HG03097 (cell line): Measurements from ENCODE around the gene HOXA4.

Experiments
- ATAC-seq: cut with Tn5 transposase; IDR thresholded peaks from one replicate; pipeline ENCODE4 v1.9.1; 2021; ENCODE audit not compliant: unreplicated experiment, low FRiP score

The HOXA4 gene

GRCh38 chr7:27169658-27170425 lies 39.3 kb upstream of the HOXA4 start:
- no peak for ATAC-seq

- ATAC-seq = no peak
Measured at GRCh38 chr7:27168265-27168947, 37.8 kb upstream of the HOXA4 start.

- ATAC-seq = no peak
Measured at GRCh38 chr7:27167916-27168264, 37.3 kb upstream of the HOXA4 start.

- no peak for ATAC-seq
Measured at GRCh38 chr7:27166531-27167505, 36.3 kb upstream of the HOXA4 start.

GRCh38 chr7:27165996-27166530 lies 35.5 kb upstream of the HOXA4 start:
- ATAC-seq = no peak

- ATAC-seq = no peak
Measured at GRCh38 chr7:27165089-27165995, 34.8 kb upstream of the HOXA4 start, which contains the start of gene HOXA9. TSS of gene HOXA9 (minus strand) at chr7:27165537. CDS start at chr7:27165457, 80 bp downstream.

GRCh38 chr7:27164367-27165088 lies 34.0 kb upstream of the HOXA4 start:
- ATAC-seq = no peak

- no peak for ATAC-seq
Measured at GRCh38 chr7:27164045-27164366, 33.4 kb upstream of the HOXA4 start.

- ATAC-seq = no peak
Measured at GRCh38 chr7:27163288-27164044, 32.9 kb upstream of the HOXA4 start.

GRCh38 chr7:27162561-27163287 lies 32.2 kb upstream of the HOXA4 start:
- no peak for ATAC-seq

GRCh38 chr7:27161721-27162560 lies 31.4 kb upstream of the HOXA4 start:
- ATAC-seq = no peak

GRCh38 chr7:27161214-27161720 lies 30.7 kb upstream of the HOXA4 start:
- ATAC-seq = no peak

- ATAC-seq = peak; percentile 51
Measured at GRCh38 chr7:27160546-27161213, 30.1 kb upstream of the HOXA4 start.

- ATAC-seq = no peak
Measured at GRCh38 chr7:27160145-27160545, 29.6 kb upstream of the HOXA4 start.

GRCh38 chr7:27159266-27160144 lies 28.9 kb upstream of the HOXA4 start:
- ATAC-seq = no peak
